Measurements from ENCODE around the gene FBN2.
"Not testable (repeated sequence)": the region's sequence is repeated elsewhere in the genome, so short reads cannot be mapped to it uniquely, and the experiment has no call there.

FBN2 gene

DNA sequence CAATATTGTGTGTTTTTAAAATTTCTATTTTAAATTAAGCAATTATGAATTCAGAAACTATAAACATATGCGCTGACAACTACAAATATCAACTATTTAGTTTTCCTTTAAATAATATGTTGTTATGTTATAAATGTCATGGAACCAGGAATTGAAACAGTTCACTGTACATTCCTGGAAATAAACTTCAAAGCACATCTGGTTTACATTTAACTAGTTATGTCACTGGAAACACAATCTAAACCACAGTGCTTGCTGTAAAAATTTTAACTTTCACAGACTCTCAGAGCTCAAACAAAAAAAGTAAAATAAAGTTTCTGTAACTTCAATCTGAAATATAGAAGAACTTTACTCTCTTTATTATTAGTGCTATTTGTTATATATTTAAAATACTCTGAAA lies 179.2 kb downstream of the FBN2 start:
- DNase-seq (ENCODE audit: low read depth): no peak

DNA sequence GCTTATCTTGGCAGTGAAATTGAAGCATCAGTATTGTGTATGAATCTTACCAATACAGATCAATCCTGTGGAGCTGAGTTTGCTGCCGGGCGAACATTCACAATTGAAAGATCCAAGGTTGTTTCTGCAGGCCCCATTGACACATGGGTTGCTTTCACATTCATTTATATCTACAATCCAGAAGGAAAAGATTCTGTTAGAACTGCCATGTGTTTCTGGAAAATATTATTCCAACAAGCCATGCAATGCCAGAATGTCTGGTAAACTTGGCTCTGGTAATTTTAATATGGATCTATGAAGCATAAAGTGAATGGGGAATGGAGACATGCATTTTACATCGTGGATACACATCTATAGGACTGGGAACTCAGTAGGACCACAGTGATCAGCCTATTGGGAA lies 180.8 kb downstream of the FBN2 start:
- DNase-seq (ENCODE audit: low read depth): no peak

DNA sequence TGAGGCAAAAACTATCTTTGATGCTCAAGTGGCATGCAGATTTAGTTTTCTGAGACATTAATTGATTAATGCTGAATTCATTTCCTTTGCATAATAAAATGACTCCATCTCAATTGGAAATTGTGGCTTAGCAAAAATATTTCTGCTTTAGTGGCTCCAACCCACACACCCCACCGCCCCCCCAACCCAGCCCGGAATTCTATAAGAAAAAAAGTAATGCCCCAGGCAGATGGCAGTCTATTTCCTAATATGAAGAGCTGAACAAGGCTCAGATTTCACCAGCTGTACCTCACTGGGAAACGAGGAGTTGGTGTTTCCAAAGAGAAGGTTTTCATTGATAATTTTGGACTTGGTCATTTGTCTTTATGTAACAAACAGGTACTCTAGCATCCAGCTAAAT lies 182.1 kb downstream of the FBN2 start:
- no peak for DNase-seq (ENCODE audit: low read depth)

DNA sequence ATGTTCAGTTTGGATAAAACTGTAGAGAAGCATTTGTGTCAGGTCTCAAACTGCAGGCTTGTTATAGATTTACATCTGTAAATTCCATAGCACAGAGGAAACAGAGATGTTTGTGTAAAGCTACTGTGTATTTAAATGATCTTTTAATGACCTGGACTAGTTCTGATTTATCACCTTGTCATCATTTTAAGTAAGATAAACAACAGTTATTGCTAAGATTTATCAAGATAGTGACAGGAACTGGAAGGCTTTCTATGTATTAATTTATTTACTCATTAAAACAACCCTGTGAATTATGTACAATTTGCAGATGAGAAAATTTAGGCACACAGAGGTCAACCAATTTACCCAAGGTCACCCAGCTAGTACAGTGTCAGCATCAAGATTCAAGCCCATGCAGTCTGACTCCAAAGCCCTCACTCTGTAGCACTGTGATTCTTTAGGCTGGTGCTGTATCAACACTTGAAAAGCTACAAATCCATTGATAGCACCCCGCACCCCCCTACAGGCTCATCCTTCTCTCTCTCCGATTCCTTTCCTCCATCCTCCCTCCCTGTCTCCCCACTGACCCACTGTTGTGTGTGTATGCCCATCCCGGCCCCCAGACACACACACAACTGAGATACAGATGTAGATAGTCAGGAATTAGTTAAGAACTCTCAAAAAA lies 184.5 kb downstream of the FBN2 start:
- no peak for DNase-seq (ENCODE audit: low read depth)

DNA sequence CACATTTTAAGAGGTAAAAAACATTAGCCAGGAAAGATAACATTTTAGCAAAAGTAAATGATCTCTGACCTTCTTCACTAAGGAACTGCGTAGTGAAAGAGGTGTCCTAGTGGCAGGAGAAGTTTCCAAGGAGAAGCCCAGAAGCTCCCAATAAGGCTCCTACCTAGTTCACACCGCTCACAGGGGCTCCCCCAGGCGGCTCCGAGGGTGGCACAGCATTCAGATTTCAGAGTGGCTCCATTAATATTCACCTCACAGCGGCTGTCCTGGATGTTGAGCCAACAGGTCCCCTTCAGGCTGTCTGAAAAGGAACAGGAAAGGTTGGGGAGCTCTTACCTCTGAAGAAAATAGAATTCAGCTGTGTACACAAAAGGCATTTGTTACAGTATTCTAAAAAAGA lies 187.3 kb downstream of the FBN2 start:
- no peak for DNase-seq (ENCODE audit: low read depth)

DNA sequence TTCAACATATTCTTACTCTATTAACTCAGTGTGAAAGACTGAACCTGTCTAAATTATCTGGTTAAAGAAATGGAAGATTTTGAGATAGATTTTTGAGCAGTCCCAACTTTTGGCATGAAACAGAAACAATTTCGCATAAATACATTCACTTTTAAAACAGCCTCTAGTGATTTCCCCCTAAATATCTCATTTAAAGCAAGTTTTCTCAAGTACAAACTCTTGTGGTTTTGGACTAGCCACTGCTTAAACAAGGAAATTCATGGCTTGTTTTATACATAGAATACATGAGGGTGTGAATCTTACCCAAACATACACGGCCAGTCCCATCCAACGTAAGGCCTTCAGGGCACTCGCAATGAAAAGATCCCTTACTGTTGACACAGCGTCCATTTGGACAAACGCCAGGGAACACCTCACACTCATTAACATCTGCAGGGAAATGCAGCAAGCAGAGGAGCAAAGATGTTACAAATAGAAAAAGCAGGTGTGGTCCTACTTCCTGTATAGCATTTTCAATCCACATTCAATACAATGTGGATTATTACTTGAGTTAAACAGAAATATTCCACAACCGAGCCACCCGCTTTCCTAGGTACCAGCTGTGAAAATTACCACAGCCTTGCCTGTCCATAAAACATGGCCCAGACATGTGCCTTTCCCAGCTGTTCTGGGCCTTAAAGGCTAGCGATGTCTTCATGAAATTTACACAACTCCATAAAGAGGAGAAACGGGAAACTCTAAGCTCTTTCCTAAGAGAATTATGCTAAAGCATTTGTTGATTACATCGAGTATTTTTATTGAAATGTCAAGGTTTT lies 188.8 kb downstream of the FBN2 start:
- no peak for DNase-seq (ENCODE audit: low read depth)

DNA sequence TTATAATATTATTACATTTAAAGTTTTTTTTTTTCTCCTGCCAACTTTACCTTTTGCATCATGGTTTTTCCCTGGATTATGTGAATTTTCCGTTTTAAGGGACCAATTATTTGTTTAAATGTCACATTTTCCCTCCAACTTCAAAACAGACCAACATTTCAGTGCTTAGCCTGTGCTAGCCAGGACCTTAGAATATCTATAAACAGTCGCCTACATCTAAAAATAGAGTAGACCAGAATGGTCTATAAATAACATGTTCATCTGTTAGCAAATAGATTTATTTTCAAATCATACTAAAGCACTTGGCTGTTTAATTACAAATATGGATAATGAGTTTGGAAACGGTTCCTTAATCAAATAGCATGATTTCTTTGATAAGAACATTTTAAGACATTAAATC lies 192.0 kb downstream of the FBN2 start:
- no peak for DNase-seq (ENCODE audit: low read depth)

DNA sequence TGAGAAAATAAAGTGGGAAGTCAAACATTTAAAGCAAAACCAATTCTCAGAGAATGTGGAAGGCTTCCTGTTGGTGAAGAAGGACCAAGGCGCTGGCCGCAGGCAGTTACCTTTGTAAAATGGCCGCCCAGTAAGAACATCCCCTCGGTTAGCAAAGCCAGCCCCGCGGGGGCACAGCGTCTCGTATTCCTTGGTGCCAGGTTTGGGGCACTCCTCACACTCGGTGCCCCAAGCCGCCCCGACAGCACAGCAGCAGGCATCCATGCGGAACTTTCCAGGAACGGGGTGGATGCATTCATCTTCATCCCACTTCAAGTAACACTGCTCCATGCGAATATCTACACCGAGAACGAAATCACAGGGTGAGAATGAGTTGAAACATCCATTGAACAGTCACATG lies 192.8 kb downstream of the FBN2 start:
- DNase-seq (ENCODE audit: low read depth): no peak

DNA sequence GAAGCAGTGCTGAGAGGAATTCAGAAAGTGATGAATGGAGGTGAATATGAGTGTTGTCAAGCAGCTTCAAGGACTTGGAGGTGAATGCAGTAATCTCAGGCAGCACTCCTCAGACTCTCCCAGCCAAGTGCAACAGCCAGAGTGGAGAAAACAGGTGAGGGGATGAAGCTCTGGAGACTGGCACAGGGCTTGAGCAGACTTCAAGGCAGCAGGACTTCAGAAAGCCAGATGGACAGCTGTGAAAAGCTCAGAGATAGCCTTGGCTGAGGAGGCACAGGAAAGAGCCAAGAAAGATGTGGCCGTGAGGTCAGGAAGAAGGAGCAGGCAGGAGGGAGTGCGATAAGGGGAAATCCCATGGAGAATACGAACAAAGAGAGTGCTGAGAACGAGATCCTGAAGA lies 194.9 kb downstream of the FBN2 start:
- DNase-seq (ENCODE audit: low read depth): no peak

DNA sequence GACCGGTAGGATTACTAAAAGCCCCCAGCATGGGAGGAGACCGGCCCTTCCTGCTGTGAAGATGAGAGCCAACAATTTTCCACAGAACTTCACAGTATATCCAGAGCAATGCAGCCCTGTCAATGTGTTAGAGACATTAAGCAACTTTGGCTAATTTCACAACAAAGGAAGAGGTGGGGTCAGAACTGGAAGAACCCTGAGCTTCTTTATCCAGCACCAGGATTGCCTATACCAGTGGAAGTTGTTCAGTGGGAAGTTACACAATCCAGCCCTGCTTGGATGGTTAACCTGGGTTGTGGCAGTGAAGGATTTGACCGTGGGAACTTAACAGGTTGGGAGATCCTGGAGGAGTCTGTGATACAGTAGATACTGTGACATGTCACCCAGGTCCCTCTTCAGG lies 197.0 kb downstream of the FBN2 start:
- DNase-seq (ENCODE audit: low read depth): no peak

DNA sequence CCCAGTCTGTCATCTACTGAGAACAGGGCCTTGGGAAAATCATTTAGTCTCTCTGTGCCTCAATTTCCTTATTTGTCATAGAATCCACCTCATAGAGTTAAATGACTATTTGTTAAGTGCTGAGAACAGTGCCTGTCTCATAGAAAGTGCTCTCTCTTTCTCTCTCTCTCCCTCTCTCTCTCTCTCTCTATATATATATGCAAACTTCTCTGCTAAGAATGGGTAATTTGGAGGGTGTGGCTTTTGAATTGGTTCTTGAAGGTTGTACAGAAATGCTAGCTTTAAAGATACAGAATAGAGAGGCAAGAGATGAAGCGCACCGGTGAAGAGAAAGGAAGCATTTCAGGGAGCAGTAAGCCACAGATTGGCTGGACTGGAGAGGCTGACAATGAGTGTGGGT lies 197.4 kb downstream of the FBN2 start:
- no peak for DNase-seq (ENCODE audit: low read depth)

DNA sequence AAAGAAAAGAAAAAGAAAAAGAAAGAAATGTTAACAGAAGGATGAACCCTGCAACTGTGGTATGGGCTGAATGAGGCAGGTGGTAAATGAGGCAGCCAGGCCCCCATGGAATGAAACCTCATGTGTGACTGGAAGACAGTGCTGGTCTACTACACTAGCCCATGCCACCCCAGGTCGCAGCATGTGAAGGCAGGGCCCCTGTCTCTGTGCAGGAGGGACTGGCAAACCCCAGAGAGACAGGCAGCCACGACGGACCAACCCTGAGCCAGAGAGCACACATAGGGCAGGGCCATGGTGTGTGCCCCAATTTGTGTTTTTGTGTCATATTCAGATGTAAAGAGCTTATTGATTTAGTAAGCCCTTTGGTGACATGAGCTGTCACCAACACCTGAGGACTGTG lies 198.5 kb downstream of the FBN2 start:
- DNase-seq (ENCODE audit: low read depth): no peak

DNA sequence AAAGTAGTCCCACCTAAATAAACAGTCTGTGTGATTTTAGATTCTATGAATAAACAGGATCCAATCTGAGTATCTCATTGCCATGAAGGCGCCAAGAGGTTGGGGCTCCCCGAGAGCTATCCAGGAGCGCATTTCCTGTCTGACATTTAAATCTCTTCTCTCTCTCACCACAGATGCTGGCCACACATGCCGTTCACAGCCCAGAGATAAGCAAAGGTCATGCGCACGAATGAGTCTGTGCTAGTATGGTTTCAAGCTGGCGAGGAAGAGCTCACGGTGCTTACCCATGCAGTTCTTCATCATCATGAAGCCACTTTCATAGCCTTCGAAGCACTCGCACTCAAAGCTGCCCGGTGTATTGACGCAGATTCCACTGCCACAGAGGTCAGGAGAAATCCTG lies 199.4 kb downstream of the FBN2 start:
- DNase-seq (ENCODE audit: low read depth): no peak

DNA sequence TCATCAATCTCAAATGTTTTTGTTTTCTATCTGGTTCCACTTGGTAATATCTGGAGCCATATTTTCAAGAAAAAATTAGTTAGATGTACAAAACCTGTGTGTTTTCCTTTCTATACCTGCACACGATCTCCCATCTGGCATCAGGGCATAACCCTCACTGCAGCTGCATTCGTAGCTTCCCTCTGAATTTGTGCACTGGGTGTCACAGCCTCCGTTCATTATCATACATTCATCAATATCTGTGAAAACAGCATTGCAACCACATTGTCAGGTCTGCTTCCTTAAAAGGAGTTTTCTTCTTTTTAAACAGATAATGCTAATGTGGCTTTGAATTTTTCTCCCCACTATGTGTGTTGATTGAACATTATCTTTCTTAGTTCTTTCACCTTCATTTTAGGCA lies 202.7 kb downstream of the FBN2 start:
- DNase-seq (ENCODE audit: low read depth): no peak

DNA sequence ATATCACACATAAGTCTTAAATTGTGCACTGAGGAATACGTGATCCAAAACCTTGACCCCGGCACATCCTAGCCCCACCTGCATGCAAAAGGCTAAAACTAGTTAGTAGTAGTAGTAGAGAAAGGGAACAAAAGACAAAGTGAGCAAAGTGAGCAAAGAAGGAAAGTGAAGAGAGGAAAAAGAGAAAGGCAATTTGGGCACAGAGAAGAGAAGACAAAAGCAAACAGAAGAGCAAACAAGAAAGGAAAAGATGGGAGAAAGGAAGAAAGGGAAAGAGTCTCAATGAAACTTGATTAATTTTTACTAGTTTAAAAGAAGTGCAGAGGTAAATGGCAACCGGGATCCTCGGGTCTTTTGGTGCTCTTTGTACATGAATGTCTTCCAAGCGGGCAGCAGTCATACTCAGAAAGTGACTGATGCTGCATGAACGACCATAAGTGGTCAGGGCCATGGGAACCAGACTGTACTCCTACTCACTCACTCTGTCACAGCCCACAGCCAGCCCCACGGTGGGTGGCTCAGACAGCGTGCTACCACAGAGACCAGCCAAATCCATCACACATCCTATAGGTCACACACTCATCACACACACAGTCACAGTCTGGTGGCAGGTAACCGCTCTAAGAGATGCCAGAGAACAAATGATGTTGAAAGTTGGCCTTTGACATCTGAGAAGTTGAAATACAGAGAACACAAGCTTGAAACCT lies 203.9 kb downstream of the FBN2 start:
- no peak for DNase-seq (ENCODE audit: low read depth)

DNA sequence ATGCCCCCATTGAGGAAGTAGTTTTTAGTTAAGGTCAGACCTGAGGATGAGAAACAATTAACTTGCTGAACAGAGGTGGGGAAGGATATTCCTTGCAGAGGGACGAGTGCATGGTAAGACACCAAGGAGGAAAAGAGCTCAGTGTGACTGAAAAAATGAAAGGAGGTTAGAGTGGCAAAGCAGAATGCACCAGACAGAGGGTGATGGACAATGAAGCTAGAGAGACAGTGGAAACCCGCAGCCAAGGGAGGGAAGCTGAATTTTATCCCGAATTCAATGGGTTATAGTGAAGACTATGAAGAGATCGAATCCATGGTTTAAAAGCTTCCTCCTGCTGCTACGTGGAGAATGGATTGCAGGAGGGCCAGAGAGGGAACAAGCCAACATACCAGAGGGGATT lies 206.8 kb downstream of the FBN2 start:
- DNase-seq (ENCODE audit: low read depth): no peak

DNA sequence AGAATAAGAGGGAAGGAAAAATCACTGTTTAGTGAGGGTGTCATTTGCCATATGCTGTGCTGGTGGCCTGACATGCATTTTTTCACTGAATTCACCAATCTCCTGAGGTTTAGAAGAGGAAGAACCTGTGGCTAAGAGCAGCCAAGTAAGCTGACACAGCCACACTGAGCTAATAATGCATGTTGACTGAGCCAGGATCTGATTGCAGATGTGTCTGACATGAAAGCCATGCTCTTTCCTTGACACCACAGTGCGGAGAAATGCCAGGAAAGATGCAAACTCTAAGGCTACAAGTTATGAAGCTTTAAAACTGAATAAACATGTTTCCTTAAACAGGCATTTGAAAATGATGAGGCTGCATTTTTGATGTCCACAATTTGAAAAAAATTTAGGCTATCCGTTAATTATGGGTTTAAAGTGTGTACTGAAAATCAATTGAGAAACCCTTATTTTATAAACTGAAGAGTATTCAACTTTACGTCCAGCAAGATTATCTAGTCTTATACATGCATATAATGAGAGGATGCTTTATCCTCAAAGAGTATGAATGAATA lies 208.6 kb downstream of the FBN2 start:
- DNase-seq (ENCODE audit: low read depth): no peak

DNA sequence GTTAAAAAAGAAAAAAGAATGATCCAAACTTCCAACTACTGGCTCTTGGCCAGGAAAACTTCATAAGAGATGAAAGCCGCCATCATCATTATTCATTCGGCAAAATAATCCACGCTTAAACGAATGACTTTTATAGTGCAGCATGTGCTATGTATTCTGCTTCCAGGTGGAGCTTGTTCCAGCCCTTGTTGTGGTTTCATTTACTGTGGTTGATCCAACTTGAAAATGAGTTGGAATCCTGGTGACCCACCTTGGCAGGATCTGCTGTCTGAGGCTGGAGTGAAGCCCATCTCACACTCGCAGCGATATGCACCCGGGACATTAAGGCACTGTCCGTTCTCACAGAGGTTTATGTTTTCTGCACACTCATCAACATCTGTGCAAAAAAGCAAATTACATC lies 209.6 kb downstream of the FBN2 start:
- no peak for DNase-seq (ENCODE audit: low read depth)

DNA sequence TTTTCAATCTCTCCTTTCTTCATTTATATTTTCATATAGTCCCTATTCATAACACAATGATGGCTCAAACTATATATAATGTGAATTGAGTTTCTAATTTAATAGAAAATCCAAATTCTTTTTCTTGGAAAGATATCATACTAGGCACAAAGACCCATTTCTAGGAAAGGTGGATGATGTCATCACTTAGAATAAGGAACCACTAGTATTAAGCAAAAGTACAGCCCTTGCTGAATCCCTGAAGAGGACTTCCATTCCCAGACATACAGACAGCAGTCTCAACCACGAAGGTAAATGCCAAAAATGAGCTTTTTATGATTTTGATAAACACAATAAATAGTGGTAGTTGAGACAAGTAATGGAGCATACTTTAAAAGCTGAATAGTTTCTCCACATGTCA lies 210.0 kb downstream of the FBN2 start:
- DNase-seq (ENCODE audit: low read depth): no peak

DNA sequence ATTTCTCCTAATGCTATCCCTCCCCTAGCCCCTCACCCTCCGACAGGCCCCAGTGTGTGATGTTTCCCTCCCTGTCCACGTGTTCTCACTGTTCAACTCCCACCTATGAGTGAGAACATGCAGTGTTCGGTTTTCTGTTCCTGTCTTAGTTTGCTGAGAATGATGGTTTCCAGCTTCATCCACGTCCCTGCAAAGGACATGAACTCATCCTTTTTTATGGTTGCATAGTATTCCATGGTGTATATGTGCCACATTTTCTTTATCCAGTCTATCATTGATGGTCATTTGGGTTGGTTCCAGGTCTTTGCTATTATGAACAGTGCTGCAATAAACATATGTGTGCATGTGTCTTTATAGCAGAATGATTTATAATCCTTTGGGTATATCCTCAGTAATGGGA lies 216.6 kb downstream of the FBN2 start:
- not testable (repeated sequence) for DNase-seq (ENCODE audit: low read depth)

DNA sequence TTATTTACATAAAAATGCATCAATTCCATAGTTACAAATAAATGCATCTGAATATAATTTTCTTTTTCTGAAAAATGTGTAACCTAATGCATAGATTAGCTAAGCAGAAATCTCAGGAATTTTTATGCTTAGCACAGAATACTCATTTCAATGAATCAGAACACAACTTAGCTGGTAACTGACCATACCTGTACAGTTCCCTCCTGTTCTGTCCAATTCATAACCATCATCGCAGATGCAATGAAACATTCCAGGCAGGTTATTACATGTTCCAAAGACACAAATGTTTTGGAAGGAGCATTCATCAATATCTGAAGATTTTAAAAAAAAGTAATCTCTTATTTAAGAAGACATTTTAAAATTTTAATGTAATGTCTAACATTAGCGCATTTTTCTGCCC lies 219.4 kb downstream of the FBN2 start:
- no peak for DNase-seq (ENCODE audit: low read depth)

DNA sequence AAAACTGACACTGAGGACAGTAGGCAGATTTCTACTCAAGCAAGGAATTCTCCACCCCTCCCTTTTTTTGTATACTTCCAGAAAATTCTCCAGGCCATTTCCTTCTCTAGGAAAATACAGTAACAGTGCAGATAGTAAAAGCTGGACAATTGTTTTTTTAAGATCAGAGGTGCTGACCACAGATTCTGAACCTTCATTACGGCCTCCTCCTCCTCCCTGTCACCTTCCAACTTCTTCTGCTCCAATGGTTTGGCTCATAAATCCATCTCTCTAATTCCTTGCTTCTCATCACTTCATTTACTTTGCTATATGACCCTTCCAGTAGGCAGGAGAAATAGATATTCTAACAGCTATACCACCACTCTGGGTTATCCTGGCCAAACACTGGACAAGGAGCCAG lies 220.6 kb downstream of the FBN2 start:
- no peak for DNase-seq (ENCODE audit: low read depth)

DNA sequence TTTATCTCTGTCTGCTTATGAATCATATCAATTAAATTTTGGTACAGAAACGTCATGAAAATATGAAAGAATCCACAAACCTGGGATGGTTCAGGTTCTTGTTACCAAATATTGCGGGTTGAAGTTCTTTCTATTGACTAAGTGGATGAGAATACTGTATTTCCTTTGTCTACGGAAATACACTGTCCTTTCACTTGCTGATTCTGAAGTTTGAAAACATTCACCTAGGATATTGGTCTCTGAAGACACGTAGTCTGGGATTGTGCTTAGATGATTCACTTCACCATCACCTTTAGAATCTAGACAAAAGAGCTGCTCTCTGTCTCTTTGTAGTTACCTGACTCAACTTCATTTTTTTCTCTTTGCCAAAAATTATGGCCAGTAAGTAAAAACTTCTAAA lies 222.4 kb downstream of the FBN2 start:
- no peak for DNase-seq (ENCODE audit: low read depth)
